GM19438 (cell line): ENCODE results near the gene VEGFB.

ENCODE experiments used
- ATAC-seq: cut with Tn5 transposase; IDR thresholded peaks from one replicate; pipeline ENCODE4 v1.9.1; 2021; ENCODE audit warnings: low read depth; ENCODE audit not compliant: unreplicated experiment

Gene VEGFB

GRCh38 chr11:64210301-64211020, 23.9 kb upstream of the VEGFB start:
- no peak for ATAC-seq

- no peak for ATAC-seq
These were observed 23.1 kb upstream of the VEGFB start for GRCh38 chr11:64211181-64211872.

GRCh38 chr11:64216879-64217278, 17.5 kb upstream of the VEGFB start:
- ATAC-seq = no peak

GRCh38 chr11:64218628-64219353, 15.6 kb upstream of the VEGFB start:
- no peak for ATAC-seq

- ATAC-seq = no peak
These were observed 15.1 kb upstream of the VEGFB start for GRCh38 chr11:64219354-64219684.

GRCh38 chr11:64219755-64220154, 14.6 kb upstream of the VEGFB start:
- no peak for ATAC-seq

GRCh38 chr11:64220271-64220670, 14.1 kb upstream of the VEGFB start:
- ATAC-seq = no peak

- no peak for ATAC-seq
These were observed 13.6 kb upstream of the VEGFB start for GRCh38 chr11:64220798-64221197.

GRCh38 chr11:64222651-64223000, 11.8 kb upstream of the VEGFB start:
- ATAC-seq = no peak

GRCh38 chr11:64223001-64223651, 11.3 kb upstream of the VEGFB start:
- ATAC-seq = no peak

- no peak for ATAC-seq
These were observed 10.1 kb upstream of the VEGFB start for GRCh38 chr11:64224151-64224890.

- ATAC-seq = no peak
These were observed 9.3 kb upstream of the VEGFB start for GRCh38 chr11:64224891-64225607.

GRCh38 chr11:64225608-64226506, 8.5 kb upstream of the VEGFB start, which contains the start of the genes NUDT22 and TRPT1:
TSS of gene NUDT22 (plus strand) at chr11:64226274. CDS start at chr11:64226653, 379 bp downstream.
TSS of gene TRPT1 (minus strand) at chr11:64226186. CDS start at chr11:64225860, 326 bp downstream.
- peak; percentile 39 for ATAC-seq

- no peak for ATAC-seq
These were observed 7.8 kb upstream of the VEGFB start for GRCh38 chr11:64226507-64227051.

GRCh38 chr11:64227405-64227956, 6.9 kb upstream of the VEGFB start:
- no peak for ATAC-seq

- no peak for ATAC-seq
These were observed 5.2 kb upstream of the VEGFB start for GRCh38 chr11:64229090-64229743.

- ATAC-seq = no peak
These were observed 4.6 kb upstream of the VEGFB start for GRCh38 chr11:64229744-64230170.
